NCI-H2107 treated with DMSO at 0.1 percent for 48 hours (cell line): ENCODE measurements around the gene REXO4.
"Not testable (repeated sequence)": the region's sequence is repeated elsewhere in the genome, so short reads cannot be mapped to it uniquely, and the experiment has no call there.

Source experiments
- DNase-seq: peaks from one replicate; lab custom pipeline; 2025; ENCODE audit not compliant: unreplicated experiment; lab: John Stamatoyannopoulos, UW

REXO4 gene

DNA sequence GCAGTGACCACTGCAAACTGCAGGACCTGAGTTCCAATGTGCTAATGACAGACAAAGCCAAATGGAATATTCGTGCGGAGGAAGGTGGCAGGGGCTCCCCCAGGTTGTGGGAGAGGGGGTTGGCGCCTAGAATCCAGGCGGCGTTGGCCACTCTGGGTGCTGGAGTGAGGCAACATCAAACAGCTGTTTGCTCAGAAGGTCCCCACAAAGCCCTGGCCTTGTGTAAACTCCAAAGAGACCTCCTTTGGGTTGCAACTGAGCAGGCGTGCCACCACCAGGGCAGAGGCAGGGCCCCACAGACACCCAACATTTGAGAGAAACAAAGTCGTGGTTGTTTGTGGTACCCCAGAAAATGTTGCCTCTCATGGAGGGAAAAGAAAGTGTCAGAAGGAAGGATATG lies 27.1 kb downstream of the REXO4 start:
- DNase-seq, result no peak

DNA sequence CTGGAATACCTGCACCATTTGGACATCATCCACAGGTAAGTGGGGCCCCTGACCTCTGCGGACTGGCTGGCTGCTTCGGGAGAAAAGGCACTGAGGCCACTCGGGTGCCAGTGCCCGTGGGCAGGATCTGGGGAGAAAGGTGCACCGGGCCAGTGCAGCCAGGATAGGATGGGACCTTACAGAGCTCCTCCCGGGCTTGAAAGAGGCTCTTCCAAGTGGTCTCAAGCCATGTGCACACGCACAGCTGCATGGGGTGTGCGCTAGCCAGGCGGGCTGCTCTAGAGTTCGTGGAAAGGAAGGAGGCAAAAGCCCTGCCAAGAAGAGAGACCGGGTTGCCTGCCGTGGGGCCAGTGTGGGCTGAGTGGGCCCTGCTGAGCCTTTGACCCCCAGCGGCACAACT lies 28.2 kb downstream of the REXO4 start:
- no peak for DNase-seq

DNA sequence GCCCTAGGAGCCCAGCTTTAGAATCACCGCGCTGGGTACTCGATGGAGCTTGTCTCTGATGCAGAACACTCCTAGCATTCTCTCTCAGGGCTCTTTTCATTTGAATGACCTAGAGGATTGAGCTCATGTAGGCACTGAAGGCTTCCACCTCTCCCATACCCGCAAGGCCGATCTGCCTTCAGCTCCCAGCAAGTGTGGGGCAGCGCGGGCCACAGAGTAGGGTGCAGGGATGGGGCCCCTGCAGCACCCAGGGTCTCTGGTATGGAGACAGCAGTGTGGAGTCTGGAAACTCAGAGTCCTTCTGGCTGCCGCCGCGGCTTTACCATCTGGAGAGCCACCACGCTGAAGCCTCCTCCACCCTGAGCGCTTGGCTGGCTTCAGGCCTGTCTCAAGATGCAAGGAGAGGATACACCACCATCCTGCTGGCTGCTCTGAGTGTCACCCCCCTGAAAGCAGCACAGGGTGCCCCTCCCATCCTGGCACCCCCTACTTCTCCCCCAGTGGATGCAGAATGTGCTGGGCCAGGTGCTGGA lies 28.7 kb downstream of the REXO4 start:
- no peak for DNase-seq

DNA sequence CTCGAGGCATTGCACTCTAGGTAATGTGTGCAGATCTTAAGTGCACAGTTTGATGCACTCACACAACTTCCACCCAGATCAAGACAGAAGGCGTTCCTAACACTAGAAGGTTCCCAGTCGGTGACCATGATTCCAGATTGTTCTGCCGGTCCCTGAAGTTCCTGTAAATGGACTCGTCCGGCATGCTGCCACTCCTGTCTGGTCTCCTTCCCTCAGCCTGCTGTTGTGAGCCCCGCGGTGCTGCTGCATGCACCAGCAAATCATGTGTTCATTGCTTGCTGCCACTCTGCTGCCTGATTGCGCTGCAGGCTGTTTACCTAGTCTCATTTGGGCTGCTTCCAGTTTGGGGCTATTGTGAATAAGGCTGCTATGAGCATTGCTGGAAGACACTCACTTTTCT lies 30.1 kb downstream of the REXO4 start:
- no peak for DNase-seq

DNA sequence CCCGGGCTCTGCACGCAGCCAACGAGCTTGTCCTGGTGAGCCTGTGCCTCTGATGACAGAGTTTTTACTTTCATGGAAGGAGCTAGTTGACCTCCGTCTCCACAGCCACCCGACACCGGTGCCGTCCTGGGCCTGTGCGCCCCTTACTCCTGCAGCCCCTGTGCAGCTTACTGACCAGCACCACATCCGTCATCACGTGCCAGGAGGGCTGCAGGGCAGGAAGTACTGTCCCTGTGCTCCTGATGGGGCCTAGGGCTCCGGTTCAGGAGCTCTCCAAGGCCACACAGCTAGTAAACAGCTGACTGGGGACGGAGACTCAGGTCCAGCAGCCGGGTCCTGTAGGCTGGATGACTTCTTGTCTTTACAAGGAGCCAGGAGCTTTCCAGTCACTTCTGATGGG lies 31.5 kb downstream of the REXO4 start:
- DNase-seq, result no peak

DNA sequence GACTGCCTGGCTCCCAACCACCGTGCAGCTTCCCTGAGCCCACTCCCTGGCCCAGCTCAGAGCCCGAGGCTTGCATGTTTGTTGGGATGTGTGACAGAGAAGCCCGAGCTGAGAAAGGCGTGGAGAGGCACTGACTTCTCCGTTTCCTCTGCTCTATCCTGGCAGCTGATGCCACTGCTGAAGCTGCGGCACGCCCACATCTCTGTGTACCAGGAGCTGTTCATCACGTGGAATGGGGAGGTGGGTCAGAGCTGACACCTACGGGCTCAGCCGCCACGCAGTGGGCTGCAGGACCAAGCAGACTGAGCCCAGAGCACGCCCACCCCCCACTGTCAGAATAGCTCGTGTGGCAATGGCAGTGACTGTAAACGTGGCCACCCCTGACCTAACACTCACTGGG lies 32.4 kb downstream of the REXO4 start:
- no peak for DNase-seq

DNA sequence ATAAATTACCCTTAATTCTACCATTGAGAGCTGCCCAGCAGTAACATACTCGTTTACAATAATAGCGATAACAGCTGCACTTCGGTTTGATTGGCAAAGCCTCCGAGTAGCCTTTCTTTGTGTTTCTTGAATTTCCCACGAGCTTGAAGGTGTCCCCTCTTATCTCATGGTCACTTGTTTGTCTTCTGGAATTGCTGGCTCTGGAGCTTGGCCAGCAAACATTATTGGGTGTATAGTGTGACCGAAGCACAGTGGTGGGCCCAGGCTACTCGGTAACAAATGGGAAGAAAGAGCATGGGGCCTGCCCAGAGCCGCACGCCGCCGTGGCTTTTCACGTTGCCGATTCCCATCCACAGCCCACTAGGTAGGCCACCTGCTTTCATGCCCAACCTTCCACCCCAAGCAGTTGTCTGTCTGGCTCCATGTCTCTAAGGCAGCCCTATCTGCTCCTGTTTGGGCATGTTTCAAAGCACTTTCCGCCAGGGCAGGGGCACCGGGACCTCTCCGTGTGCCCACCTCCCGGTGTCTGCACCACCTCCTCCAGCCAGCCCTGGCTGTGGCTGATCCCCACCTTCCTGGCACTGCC lies 33.0 kb downstream of the REXO4 start:
- no peak for DNase-seq

DNA sequence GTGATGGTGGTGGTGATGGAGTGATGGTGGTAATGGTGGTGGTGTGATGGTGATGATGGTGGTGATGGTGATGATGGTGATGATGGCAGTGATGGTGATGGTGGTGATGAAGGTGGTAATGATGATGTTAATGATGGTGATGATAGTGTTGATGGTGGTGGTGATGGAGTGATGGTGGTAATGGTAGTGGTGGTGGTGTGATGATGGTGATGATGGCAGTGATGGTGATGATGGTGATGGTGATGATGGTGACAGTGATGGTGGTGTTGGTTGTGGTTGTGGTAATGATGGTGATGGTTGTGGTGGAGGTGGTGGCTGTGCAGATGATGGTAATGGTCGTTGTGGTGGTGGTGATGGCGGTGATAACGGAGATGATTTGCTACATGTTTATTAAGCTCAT lies 34.4 kb downstream of the REXO4 start:
- no peak for DNase-seq

DNA sequence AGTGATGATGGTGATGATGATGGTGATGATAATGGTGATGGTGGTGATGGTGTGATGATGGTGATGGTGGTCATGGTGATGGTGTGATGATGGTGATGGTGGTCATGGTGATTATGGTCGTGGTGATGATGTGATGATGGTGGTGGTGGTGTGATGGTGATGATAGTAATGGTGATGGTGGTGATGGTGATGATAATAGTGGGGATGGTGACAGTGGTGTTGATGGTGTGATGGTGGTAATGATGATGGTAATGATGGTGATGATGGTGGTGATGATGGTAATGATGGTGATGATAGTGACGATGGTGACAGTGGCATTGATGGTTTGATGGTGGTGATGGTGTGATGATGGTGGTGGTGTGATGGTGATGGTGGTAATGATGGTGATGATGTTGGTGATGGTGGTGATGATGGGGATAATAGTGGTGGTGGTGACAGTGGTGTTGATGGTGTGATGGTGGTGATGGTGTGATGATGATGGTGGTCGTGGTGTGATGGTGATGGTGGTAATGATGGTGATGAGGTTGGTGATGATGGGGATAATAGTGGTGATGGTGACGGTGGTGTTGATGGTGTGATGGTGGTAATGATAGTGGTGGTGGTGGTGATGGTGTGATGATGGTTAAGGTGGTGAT lies 35.2 kb downstream of the REXO4 start:
- no peak for DNase-seq

DNA sequence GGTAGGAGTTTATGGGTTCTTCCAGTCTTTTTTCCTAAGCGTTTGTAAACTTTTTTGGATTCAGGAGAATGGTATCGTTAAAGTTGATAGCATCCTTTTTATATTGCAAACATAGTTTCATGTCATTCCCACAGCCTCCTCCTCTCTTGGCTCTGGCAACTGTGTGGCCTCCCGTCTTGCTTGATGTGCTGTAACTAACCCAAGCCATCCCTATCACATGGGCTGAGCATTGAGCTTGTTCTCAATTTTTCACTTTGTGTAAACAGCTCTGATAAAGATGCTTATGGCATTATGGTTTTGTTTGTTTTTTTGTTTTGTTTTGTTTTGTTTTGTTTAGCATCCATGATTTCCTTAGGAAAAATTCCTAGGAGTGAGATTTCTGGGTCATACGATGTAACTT lies 37.1 kb downstream of the REXO4 start:
- DNase-seq, result no peak

DNA sequence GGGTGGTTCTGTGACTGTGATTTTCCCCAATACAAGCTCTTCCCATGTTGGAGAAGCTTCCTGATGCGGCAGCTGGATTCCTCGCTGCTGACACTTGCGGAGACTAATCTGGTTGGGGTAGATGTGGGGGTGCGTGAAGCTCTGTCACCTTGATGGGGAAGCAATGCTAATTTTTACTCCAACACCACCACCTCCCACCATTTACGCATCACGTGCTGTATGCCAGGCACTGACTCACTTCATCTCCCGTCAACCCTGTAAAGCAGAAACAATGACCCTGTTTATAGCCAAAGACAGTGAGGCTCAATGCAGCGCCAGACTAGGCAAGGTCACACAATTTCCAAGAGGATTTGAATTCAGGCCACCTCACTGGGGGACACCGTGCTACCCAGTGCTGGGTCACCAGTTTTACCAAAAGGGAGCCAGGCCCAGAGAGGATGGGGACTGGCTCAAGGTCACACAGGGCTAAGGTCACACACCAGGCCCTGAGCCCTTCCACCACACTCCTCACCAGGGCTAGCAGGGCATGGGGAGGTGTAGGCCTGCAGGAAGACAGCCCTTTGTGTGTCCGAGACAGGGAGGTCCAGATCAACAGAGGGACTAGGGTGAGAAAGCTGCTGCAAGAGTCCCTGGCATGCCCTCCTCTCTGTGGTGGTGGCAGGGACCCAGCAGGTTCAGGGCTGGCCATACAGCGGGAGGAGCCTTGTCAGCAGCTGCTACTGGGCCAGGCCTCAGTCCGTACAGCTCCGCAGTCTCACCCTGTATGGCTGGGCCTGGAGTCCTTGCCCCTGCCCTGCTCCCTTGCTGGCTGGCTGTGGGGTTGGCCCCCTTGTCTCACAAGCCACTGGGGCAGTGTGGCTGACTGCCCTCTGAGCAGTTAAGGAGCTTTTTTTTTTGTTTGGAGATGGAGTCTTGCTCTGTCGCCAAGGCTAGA lies 38.4 kb downstream of the REXO4 start:
- DNase-seq, result no peak

DNA sequence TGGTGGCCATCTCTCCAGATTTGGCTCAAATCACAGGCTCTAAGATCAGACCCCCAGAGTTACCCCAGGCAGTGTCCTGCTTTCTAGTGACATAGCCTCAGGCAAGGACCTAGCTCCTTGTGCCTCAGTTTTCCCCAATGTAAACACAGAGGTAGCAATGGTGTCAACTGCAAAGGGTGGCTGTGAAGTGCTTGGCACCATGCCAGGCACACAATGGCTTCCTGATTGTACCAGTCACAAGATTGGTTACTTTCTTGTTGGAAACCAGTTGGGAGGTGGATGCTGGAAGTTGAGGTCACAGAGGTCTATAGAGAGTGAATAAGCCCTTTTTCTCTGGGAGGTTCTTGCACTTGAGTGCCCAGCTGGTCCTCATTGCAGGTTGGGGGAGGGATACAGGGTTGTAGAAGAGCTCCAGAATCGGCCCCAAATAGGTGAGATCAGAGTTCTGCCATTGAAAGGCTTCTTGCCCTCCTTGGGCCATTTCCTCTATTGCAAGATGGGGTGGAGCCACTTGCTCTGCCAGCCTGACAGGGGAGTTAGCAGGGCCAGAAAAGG lies 39.3 kb downstream of the REXO4 start:
- no peak for DNase-seq

DNA sequence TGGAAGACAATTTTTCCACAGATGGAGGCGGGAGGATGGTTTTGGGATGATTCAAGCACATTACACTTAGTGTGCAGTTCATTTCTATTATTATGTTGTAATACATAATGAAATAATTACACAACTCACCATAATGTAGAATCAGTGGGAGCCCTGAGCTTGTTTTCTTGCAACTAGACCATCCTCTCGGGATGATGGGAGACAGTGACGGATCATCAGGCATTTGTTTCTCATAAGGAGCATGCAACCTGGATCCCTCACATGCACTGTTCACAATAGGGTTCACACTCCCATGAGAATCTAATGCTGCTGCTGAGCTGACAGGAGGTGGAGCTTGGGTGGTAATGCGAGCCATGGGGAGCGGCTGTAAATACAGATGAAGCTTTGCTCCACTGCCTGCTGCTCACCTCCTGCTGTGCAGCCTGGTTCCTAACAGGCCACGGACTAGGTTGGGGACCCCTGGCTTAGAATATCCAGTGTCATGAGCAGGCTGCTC lies 40.0 kb downstream of the REXO4 start:
- DNase-seq, result no peak

DNA sequence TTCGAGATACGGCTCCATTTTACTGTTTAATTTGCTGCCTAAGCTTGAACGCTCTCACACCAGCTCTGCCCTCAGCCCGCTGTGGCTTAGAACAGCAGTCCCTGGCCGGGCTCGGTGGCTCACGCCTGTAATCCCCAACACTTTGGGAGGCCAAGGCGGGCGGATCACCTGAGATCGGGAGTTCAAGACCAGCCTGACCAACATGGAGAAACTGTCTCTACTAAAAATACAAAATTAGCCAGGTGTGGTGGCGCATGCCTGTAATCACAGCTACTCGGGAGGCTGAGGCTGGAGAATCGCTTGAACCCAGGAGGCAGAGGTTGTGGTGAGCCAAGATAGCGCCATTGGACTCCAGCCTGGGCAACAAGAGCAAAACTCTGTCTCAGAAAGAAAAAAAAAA lies 40.5 kb downstream of the REXO4 start:
- not testable (repeated sequence) for DNase-seq

DNA sequence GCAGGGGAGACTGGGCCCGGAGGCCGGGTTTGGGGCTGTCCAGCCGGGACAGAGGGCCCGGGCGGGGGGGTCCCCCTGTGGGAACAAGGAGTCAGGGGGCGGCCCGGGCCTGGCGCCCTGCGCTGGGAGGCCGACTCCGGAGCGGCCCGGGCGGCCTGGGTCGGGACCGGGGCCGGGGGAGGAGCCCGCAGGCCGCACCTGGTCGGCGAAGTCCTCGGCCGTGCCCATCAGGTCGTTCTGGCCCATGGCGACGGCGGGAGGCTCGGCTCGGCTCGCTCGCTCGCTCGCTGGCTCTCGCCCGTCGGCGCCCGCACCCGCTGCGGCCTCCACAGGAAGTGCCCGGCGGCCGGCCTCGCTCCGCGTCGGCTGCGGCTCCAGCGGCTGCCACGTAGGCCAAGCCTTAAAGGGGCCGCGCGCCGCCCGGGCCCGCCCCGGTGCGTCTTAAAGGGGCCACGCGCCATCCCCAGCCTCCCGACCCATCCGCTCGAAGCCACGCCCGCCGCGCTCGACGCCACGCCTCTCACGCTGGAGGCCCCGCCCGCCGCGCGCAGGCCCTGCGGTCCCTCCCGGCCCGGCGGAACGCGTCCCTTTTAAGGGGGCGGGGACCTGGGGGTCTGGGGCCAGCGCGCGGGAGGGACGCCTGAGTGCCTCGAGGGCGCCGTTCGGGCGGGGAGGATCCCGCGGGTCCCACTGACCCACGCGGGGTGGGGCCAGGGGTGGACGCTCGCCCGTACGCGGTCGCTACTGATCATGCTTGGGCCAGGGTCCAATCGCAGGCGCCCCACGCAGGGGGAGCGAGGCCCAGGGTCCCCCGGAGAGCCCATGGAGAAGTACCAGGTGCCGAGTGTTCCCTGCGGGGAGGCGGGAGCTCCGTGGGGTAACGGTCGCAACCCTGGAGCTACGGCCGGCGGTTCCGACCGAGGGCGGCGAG lies 41.8 kb downstream of the REXO4 start, which contains the start of the genes STKLD1 and SURF4:
Gene STKLD1 (plus strand): TSS at position 643 of the 931 bp plus-strand sequence. CDS start 108 bp downstream, at position 751.
Gene SURF4 (minus strand): TSS at position 337 of the 931 bp plus-strand sequence. CDS start 91 bp downstream, at position 246.
- DNase-seq, result peak; percentile 59

DNA sequence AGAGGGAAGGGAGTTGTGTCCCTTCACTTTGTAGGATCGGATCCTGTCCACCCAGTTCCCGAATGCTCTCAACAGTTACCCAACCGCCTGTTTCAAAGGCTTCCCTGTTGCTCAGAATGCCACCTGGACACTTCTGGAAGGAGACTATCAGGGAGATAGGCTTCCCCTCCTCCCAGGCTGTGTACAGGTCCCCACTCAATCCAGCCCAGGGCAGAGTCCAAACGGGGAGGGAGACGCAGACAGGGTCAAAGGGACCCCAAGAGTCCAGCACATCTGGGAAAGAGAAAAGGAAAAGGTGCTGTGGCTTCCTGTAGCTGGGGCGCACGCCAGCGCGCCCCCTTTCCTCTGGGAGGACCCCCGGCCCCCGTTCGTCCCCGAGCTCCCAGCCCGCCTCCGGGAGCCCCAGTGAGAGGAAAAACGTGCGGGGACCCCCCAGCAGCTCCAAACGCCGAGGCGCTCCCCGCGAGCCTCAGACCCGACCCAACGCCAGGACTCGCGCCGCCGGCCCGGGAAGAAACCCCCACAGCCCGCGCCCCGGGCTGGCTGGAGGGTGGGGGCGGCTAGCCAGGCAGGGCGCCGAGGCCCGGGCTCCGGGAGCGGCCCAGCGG lies 42.6 kb downstream of the REXO4 start:
- no peak for DNase-seq

DNA sequence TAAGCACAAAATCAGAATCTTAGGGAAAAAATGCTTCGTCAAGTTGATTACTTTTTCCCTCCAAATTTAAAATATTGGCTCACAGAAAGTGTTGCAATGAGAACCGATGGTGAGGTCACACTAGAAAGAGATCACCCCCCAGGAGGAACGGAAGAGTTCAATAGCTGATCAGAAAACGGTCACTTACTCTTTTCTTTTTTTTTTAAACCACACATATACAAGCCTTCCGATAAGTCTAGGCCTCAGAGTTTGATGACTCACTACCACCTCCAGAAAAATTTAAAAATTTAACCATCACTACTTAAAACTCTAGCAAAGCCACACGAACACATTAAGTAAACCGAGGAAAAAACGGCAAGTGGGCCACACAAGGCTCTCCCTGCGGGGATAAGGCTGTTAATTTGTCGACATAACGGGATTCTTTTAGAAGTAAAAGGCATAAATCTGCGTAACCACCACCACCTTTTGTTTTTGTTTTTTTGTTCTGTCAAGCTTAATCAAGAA lies 43.1 kb downstream of the REXO4 start:
- no peak for DNase-seq

DNA sequence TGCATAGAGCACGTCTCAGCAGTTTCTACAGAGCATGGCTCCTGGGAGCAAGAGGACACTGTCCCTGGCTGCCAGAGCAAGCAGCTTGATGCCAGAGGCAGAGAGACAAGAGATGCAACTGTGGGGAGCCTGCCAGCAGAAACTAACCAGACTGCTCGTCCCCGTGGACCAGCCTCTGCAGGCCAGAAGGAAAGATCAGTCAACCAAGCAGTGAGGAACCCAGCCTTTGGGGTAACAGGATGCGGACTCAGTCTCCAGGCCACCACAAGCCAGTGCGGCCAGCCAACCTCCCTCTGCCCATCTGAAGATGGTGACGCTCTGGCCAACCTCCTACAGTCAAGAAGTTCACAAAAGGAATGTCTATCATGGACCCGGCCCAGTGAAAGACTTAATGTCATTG lies 45.7 kb downstream of the REXO4 start:
- no peak for DNase-seq

DNA sequence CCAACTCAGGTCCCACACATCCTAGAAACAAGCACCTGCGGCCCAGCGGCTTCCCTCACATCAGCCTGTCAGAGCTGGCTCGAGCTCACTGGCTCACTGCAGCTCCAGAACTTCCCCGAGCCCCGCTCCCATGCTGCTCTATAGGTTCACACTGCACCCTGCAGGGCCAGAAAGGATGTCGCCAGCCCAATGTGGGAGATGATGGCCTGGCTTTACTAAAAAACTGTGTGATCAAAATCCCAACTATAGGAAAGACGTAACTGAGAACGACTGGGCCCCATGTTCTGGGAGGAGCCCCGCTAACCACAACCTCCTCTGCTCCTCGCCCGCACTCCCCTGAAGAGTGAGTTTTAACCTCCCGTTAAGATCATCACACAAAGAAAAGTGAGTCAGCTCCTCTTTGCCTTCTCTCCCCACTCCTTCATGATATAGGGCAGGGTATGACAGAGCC lies 46.5 kb downstream of the REXO4 start:
- DNase-seq, result no peak
